ENCODE results near the gene TRIO. TPM values are rescaled to one million over a fixed set of nuclear protein-coding genes. Genes with fewer than 3 reads are reported as not detected.

TRIO gene
- total RNA-seq, 1 donor from 2014 or later, result 148 TPM

- ATAC-seq, result no peak
- intact Hi-C loops (cut with DNase I), result no loop called here
- DNase-seq, result no peak
- no peaks in the 10 kb centered on the region for H3K9me3 ChIP-seq
- H3K36me3 ChIP-seq, result peaks cover 12% of the 10 kb centered on the region
- TF ChIP-seq CTCF (IDR thresholded peaks at IDR 0.05), result no peak
- H3K27ac ChIP-seq, result no peak overlapping the region
- H3K4me1 ChIP-seq, result peaks cover 39% of the 10 kb centered on the region
- H3K27me3 ChIP-seq (ENCODE audit: low read depth), result no peaks in the 10 kb centered on the region
- no peak overlapping the region for H3K4me3 ChIP-seq
These were observed 301.9 kb downstream of the TRIO start for GRCh38 chr5:14445013-14445412.

GRCh38 chr5:14445576-14446290 lies 302.6 kb downstream of the TRIO start:
- Histone ChIP-seq H3K9me3 (no peaks in the 10 kb centered on the region), H3K4me1 (peaks cover 39% of the 10 kb centered on the region), H3K27ac (no peak overlapping the region), H3K4me3 (no peak overlapping the region), H3K27me3 (ENCODE audit: low read depth) (no peaks in the 10 kb centered on the region), H3K36me3 (peaks cover 12% of the 10 kb centered on the region)
- DNase-seq (no peak), ATAC-seq (no peak)
- no peak for TF ChIP-seq CTCF (IDR thresholded peaks at IDR 0.05)
- intact Hi-C loops (cut with DNase I), result no loop called here

GRCh38 chr5:14447958-14448911 lies 305.1 kb downstream of the TRIO start:
- Histone ChIP-seq H3K27me3 (ENCODE audit: low read depth) (no peaks in the 10 kb centered on the region), H3K4me3 (no peak overlapping the region), H3K36me3 (peaks cover 12% of the 10 kb centered on the region), H3K4me1 (peaks cover 44% of the 10 kb centered on the region), H3K9me3 (no peaks in the 10 kb centered on the region), H3K27ac (peak overlapping the region; percentile 34)
- intact Hi-C loops (cut with DNase I), result no loop called here
- DNase-seq (no peak), ATAC-seq (no peak)
- TF ChIP-seq CTCF (IDR thresholded peaks at IDR 0.05), result no peak

- H3K4me1 ChIP-seq, result peaks cover 44% of the 10 kb centered on the region
- H3K4me3 ChIP-seq, result no peak overlapping the region
- no peaks in the 10 kb centered on the region for H3K9me3 ChIP-seq
- no peak for TF ChIP-seq CTCF (IDR thresholded peaks at IDR 0.05)
- ATAC-seq (peak in 1 of 2 donors; percentile 44), DNase-seq (no peak)
- intact Hi-C loops (cut with DNase I), result no loop called here
- no peaks in the 10 kb centered on the region for H3K27me3 ChIP-seq (ENCODE audit: low read depth)
- H3K36me3 ChIP-seq, result peaks cover 12% of the 10 kb centered on the region
- H3K27ac ChIP-seq, result peak overlapping the region; percentile 34
These were observed 306.0 kb downstream of the TRIO start for GRCh38 chr5:14449052-14449661.

- no peak for TF ChIP-seq CTCF (IDR thresholded peaks at IDR 0.05)
- peaks cover 37% of the 10 kb centered on the region for H3K4me1 ChIP-seq
- no peak overlapping the region for H3K4me3 ChIP-seq
- intact Hi-C loops (cut with DNase I), result no loop called here
- no peak overlapping the region for H3K27ac ChIP-seq
- H3K27me3 ChIP-seq (ENCODE audit: low read depth), result no peaks in the 10 kb centered on the region
- H3K36me3 ChIP-seq, result peaks cover 12% of the 10 kb centered on the region
- DNase-seq (no peak), ATAC-seq (peak; percentile 45 to 51)
- H3K9me3 ChIP-seq, result no peaks in the 10 kb centered on the region
These were observed 306.9 kb downstream of the TRIO start for GRCh38 chr5:14450018-14450524.
